Inflammatory macrophage treated with lipopolysaccharide for 4 hours (primary cell): ENCODE data around the gene GIMAP2.

Experiments
- DNase-seq: peaks from one replicate; pipeline ENCODE4 v3.0.0-alpha.2; 2020

Gene GIMAP2

GRCh38 chr7:150734254-150734653 lies 48.7 kb downstream of the GIMAP2 start:
- DNase-seq, result peak; percentile 49

- DNase-seq, result no peak
Observed at GRCh38 chr7:150735596-150736358, 50.3 kb downstream of the GIMAP2 start.

- DNase-seq, result no peak
Observed at GRCh38 chr7:150736864-150737263, 51.4 kb downstream of the GIMAP2 start.

- peak; percentile 49 for DNase-seq
Observed at GRCh38 chr7:150737265-150738055, 52.0 kb downstream of the GIMAP2 start, which contains the start of gene GIMAP5. Gene GIMAP5, plus strand, starts transcription at chr7:150737418. Its CDS starts 3,467 bp downstream, at chr7:150740885.

GRCh38 chr7:150738092-150738491 lies 52.6 kb downstream of the GIMAP2 start:
- DNase-seq, result no peak

- no peak for DNase-seq
Observed at GRCh38 chr7:150738591-150739001, 53.1 kb downstream of the GIMAP2 start.

- DNase-seq, result peak; percentile 19
Observed at GRCh38 chr7:150739033-150739432, 53.5 kb downstream of the GIMAP2 start.

GRCh38 chr7:150740053-150740452 lies 54.5 kb downstream of the GIMAP2 start:
- DNase-seq, result peak; percentile 87

GRCh38 chr7:150742286-150742968 lies 56.9 kb downstream of the GIMAP2 start:
- no peak for DNase-seq
